ENCODE results near the gene ARPC1B.

DNA sequence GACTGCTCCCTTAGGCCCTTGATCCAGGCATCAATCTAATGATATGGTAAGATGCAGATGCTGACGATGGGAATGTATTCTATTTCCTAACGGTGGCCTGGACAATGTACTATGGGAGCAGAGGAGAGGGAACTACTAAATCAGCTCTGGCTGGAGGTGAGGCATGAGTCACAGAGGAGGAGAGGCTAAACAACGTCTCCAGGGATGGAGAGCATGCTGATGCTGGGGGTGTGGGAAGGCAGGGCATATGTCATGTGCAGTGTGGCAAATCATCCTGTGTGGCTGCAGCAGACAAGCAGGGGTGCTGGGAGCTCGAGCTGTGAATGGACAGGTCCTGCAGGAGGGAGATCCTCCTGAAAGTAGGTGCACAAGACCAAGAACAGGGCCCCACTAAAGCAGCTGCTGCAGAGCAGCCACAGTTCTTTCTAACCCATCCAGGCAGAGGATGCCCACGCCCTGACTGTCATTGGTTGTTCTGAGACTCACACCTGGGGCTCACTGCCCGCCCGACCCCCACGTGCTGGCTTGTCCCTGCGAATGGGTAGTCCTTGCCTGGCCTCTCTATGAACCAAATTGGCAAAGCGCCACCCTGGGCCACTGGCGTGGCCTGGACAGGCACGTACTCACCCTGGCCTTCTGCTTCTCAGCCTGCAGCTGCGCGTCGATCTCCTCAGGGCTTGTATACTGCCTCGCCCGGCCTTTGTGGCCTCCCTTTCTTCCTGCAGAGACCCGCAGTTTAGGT lies 29.9 kb downstream of the ARPC1B start:
- TF ChIP-seq, protein P1, sequence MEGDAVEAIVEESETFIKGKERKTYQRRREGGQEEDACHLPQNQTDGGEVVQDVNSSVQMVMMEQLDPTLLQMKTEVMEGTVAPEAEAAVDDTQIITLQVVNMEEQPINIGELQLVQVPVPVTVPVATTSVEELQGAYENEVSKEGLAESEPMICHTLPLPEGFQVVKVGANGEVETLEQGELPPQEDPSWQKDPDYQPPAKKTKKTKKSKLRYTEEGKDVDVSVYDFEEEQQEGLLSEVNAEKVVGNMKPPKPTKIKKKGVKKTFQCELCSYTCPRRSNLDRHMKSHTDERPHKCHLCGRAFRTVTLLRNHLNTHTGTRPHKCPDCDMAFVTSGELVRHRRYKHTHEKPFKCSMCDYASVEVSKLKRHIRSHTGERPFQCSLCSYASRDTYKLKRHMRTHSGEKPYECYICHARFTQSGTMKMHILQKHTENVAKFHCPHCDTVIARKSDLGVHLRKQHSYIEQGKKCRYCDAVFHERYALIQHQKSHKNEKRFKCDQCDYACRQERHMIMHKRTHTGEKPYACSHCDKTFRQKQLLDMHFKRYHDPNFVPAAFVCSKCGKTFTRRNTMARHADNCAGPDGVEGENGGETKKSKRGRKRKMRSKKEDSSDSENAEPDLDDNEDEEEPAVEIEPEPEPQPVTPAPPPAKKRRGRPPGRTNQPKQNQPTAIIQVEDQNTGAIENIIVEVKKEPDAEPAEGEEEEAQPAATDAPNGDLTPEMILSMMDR (IDR thresholded peaks at IDR 0.05): no peak
- no peak for TF ChIP-seq POLR2A (IDR thresholded peaks at IDR 0.05)
